NCI-H2227 (cell line): Measurements from ENCODE around the gene FKBP2.

Experiments used
- DNase-seq: peaks from one replicate; lab custom pipeline; 2025; ENCODE audit not compliant: unreplicated experiment; lab: John Stamatoyannopoulos, UW

Gene FKBP2

DNA sequence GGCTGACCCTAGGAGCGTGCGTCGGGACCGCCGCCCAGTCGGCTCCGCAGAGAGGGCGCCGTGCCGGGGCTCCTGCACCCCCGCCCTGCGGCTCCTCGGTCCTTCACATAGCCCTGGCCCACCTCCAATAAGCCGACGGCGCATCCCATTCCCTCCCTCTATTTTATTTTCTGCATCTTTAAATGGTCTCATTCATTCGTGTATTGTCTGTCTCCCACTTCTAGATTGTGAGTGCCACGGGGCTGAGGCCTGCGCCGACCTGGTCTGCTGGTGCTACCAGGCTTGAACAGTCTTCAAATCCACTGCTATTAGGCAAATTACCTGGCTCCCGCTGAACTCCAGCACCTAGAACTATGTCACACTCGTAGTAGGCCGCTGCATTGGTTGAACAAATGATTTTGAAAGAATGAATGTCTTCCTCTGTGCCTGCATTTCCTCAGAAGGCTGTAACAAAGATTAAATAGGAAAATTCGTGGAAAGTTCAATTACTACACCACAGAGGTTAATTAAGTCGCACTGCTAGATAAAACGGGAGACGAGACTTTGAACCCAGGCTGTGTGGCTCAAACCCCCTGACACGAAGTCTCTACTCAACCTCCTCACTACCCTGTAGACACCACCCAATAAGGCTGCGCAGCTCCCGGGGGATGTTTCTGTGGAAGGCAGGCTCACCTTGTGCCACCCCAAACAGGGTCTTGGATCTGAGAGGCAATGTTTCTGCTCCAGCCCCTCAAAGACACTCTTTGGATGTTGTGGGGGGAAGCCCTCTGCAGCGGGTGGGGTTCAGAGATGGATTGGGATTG, 7.0 kb downstream of the FKBP2 start:
- peak; percentile 73 for DNase-seq

DNA sequence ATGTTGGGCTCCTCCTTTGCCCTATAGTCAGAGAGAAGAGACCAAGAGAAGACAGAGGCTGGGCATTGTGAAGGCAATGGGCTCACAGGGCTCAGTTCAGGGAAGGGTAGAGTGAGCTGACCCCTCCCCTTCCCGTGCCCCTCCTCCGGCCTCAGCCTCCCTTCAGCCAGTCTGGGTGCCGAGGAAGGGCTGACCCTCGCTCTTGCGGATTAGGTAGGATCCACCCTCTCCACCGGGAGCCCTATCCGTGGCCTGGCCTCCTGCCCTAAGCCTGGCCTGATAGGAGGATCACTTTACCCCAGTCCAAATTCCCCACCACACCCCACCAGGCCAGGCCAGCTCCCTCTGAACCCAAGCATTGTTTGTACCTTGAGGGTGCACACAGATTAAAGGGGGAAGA, 7.7 kb downstream of the FKBP2 start:
- no peak for DNase-seq

DNA sequence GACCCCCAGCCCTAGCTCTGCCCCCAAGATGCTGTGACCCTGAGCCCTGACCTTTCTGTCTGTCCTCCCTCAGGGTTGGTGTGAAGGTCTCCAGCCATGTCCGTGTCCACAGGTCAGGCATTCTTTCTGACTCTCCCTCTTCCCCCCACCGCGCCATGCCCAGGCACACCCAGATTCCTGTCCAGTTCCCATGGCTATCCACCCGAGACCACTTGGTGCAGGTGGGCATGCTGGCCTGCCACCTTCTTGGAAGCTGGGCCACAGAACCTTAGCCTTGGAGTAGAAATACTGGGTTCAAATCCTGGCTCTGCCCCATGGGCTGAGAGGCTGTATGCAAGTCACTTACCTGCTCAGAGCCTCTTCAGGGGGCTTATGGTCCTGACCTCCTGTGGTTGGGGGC, 8.1 kb downstream of the FKBP2 start:
- DNase-seq, result no peak

DNA sequence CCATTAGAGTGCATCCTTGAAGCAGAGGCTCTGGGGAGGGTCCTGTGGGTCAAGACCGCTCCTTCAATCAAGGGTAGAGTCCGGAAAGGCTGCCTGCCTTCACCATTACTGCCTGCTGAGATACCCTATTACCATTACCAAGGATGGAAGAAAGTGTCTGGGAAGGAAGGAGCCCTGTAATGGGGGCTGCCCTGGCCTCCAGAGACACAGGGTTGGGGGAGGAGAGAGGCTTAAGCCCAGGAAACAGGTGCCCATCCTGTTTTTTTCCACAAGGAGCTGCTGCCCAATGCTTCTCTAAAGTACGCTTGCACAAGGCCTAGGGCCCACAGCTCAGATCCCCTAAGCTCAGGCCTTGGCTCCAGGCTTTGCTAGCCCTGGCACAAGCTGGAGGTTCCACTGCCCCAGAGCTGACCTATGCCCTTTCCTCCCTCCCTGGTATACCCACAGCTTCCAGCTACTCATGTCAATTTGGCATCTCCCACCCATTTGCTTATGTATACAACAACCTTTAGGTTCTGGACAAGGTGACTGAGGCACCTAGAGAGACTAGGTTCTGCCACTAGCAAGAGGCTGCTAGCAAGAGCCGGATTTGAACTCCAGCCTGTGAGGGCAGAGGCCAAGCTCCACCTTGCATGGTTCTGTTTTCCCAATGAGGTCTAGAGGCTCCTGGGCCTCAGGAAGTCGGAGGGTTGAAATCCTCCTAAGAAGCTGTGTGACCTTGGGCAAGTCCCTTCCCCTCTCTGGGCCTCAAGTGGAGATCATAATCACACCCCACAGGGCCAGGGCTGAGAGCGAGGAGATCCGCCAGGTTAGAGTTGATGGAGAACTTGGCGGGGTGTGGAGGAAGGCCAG, 8.9 kb downstream of the FKBP2 start:
- DNase-seq, result peak; percentile 70

DNA sequence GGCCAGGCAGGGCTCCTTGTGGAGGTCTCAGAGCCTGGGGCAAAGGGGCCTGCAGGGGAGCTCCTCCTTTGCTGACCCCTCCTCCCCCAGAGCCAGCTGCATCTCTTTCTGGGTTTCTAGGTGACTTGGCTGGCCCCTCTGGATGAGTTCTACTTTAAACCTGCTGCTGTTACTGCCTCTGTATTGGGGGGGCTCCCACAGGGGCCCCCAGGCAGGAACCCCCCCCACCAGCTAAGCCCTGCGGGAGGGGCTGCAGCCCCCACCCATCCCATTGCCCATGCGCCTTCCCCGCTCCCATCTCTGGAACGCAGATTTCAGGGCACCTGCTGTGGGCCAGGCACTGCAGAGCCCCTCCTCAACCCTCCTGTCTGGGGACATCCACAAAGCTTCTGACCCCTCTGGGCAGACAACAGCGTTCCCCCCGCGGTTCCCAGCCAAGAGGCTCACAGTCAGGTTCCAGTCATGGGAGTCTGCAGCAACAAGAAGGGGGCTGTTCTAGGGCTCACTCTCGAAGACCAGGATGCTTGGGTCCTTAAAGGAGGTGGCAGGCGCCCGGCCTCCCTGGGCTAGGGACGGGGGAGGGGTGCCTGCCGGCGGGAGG, 9.6 kb downstream of the FKBP2 start:
- DNase-seq, result peak; percentile 67

DNA sequence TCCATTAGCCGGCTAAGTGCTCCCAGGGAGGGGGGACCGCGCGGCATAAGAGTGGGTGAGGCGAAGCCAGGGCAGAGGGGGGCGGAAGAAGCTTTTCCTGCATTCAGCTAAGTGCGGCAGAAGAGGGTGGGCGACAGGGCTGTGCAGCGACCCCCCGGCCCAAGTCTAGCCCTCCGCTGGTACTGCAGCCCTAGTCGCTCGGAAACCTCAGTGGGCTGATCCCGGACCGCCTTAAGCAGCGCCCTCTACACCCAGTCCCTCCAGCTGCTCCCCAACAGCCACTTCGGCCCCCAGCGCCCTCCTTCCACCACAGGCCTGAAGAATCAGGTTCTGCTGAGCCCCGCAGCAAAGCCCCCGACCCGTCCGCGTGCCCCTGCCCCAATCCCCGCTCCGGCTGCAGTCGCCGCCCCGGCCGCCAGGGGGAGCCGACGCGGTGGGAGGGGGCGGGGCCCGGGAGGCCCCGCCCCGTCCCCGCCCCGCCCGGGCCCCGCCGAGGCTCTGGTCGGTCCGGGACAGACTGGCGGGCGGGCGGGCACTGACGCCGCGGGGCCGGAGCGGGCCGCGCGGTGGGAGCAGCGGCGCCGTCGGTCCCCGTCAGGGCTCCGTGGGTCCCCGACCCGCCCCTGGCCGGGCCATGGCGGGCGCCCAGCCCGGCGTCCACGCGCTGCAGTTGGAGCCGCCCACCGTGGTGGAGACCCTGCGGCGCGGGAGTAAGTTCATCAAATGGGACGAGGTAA, 10.3 kb downstream of the FKBP2 start, which contains the start of gene PLCB3:
Gene PLCB3, plus strand, starts transcription at position 515 of the 737 bp plus-strand sequence. Its CDS starts 120 bp downstream, at position 635.
- DNase-seq, result peak; percentile 82

DNA sequence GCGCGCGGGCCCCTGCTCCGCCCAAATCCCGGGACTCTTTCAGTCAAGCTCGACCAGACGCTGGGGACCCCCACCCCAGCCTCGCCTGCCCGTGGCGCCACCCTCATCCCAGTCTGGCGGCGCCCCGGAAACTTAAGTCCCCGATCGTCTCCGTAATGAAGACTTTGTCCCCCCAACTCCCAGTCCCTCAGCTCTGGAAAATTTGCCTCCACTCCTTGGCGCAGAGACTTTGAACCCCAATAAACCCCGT, 10.8 kb downstream of the FKBP2 start:
- no peak for DNase-seq

DNA sequence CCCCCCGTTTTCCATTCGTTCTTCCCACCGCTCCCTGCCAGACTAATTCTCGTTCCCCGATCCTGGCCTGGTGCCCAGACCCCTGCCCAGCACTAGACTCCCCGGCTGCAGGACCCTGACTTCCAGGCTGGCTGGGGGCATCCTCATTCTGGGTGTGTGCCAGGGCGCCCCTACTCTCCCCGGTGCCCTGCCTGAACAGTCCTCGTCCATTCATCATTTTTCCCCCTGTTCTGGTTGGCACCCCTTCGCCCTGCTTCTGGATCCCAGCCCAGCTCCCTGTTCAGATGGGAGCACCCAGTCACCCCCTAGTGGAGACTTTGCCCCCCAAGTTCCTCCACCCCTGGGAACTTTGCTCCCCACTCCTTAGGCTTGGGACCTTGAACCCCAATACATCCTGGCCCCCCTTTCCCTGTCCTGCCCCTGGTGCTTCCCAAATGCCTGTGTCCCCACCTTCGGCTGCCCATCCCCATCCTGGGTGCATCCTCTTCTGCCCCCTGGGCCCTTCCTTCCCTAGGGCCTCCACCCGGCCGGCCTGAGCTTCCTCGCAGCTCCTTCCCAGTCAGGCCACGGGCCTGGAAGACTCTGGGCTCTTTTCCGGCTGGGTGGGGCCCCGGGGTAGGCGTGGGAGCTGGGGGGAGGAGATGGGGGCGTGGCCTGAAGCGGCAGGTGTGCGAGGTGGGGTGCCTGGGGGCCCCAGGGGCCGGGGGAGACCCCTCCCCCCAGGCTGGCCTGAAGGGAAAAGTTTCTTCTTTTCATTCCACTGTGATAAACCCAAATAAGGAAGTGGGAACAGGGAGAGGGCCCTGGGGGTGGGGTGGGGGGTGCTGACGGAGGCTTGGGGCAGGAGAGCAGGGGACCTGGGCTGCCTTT, 11.3 kb downstream of the FKBP2 start:
- DNase-seq, result peak; percentile 43

DNA sequence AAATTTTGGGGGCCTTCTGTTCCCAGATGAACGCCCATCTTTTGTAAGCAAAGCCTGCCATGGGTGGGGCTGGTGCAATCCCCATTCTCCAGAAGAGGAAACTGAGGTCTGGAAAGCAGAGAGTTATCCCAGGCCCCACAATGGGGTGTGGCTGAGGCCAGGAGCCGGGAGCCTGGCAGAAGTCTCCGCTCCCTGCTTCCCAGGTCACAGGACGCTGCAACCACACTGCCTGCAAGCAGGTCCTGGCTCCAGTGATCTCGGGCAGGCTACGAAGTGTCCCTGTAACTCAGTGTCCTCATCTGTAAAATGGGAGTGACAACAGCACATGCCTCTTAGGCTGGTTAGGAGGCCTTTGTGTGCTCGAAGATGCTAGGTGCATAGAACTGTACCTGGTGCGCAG, 12.1 kb downstream of the FKBP2 start:
- DNase-seq, result no peak

DNA sequence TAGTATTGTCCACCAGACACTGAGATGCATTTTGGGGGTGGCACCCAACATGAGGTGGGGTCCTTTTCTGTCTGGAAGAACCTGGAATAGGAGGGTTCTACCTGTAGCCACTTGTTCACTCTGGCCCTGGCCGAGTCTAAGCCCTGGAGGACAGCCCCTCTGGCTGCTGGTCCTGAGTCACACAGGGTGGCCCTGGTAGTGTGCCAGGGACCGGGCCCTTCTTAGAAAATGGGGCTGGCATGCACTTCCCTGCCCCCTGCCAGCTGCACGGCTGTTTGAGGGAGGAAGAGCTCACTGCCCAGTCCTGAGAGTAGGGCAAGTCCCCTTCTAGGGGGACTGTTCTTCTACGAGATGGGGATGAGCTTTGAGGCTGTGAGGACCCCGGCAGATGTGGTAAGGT, 12.6 kb downstream of the FKBP2 start:
- no peak for DNase-seq

DNA sequence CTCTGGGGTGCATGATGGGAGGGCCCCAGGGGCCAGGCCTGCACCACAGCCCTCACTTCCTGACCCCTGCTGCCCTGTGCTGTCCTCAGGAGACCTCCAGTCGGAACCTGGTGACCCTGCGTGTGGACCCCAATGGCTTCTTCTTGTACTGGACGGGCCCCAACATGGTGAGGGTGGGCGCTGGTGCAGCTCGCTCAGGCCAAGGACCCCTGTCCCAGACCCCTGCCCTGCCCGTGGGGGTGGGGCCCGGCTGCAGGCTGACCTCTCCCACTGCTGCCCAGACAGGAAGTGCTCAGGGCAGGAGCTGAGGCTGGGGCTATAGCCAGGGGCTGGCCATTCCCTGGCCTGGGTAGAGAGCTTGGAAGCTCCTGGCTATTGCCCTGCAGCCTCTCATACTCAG, 13.4 kb downstream of the FKBP2 start:
- DNase-seq, result no peak

DNA sequence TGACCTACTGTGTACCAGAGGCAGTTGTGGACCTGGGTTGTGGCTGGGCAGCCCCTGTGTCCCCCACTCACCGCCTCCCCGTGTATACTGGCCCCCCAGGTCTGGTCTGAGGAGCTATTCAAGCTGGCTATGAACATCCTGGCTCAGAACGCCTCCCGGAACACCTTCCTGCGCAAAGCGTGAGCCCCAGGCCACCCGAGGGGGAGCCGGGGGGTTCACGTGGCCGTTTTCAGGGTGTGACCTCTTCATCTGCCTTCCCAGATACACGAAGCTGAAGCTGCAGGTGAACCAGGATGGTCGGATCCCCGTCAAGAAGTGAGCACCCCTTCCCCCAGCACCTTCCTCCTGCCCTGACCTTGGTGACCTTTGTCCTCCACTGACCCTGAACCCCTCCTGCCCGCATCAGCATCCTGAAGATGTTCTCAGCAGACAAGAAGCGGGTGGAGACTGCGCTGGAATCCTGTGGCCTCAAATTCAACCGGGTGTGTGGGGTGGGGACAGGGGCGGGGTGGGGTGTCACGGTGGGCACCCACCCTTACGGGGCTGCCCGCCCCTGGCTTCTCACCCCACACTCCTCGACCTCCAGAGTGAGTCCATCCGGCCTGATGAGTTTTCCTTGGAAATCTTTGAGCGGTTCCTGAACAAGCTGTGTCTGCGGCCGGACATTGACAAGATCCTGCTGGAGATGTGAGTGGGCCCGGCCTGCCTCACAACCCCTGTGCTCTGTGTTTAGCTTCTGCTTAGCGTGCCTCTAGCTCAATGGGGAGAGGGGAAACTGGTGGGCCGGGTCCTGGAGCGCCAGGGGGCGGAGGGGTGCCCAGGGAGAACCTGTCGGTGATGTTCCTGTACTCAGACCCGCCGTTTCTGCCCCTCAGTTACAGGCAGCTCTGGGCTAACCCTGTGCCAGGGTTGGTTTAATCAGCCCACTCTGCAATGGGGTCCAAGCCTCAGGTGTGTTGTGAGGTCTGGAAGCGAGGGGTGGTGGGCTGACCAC, 14.5 kb downstream of the FKBP2 start:
- DNase-seq, result no peak

DNA sequence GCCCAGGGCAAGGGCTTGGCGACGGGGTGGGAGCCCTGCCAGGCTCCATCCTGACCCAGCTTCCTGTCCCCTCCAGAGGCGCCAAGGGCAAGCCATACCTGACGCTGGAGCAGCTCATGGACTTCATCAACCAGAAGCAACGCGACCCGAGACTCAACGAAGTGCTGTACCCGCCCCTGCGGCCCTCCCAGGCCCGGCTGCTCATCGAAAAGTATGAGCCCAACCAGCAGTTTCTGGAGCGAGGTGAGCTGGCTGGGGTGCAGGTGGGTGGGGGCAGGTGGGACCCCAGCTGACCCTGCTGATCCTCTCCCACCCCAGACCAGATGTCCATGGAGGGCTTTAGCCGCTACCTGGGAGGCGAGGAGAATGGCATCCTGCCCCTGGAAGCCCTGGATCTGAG, 15.4 kb downstream of the FKBP2 start:
- DNase-seq, result no peak

DNA sequence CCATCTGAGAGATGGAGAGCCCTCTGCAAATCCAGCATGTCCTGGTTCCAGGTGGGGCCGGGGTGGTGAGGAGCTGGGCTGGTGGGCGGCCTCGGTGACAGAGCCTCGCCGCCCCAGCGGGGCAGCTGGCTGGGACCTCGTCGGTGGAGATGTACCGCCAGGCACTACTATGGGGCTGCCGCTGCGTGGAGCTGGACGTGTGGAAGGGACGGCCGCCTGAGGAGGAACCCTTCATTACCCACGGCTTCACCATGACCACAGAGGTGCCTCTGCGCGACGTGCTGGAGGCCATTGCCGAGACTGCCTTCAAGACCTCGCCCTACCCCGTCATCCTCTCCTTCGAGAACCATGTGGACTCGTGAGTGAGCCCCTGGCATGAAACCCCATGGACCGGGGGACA, 17.5 kb downstream of the FKBP2 start:
- no peak for DNase-seq

DNA sequence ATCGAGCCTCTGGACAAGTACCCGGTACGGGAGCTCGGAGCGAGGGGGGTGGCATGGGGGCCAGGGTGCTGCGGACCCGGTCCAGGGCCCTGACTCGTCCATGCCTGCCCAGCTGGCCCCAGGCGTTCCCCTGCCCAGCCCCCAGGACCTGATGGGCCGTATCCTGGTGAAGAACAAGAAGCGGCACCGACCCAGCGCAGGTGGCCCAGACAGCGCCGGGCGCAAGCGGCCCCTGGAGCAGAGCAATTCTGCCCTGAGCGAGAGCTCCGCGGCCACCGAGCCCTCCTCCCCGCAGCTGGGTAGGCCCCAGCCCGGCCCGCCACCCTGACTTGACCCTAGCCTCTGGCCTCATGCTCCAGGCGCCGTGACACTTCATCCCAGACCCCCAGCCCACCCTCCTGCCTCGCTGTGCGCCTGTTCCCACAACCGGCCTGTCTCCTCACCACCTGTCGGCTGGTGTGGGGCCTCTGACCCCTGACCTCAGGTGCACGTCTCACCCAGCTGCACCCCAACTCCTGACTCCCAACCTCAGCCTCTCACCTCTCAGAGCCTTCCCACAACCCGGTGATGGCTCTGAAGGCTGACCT, 18.1 kb downstream of the FKBP2 start:
- DNase-seq, result no peak

DNA sequence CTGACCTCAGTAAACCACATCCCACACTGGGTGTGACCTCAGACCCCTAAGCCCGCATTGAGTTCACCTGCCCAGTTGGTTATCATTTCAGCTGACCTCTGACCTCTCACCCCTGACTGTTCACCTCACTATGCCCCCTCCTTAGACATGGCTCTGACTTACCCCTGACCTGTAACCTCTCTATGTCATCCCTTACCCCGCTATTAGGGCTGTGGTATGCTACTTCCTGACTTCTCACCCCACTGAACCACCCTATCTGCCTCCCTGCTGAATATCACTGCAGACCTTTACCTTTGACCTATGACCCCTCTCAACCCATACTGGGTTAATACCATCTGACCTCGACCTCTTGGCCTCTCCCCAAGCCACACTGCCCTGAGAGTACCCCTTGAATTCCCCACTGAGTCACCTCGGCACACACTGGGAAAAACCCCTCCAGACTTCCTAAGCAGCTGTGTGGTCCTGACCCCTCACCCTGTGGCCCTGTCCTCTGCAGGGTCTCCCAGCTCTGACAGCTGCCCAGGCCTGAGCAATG, 18.7 kb downstream of the FKBP2 start:
- DNase-seq, result no peak

DNA sequence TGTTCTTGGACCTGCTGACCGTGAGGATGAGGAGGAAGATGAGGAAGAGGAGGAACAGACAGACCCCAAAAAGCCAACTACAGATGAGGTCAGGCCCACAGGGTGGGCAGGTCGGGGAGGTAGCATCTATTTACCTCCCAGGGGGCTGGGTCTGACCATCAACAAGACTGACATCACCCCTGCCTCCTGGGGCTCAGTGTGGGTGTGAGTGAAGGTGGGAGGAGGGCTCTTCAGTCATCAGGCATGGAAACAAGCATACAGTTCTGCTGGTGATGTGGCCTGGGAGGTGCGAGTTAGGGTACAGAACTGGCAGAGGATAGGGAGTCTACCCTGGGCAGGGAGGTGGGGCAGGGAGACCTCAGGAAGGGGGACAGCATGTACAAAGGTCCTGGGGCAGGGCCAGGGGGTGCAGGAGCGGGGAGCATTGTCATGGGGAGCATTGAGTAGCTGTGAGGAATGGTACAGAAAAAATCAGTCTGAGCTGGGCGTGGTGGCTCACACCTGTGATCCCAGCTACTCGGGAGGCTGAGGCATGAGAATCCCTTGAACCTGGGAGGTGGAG, 19.3 kb downstream of the FKBP2 start:
- no peak for DNase-seq

DNA sequence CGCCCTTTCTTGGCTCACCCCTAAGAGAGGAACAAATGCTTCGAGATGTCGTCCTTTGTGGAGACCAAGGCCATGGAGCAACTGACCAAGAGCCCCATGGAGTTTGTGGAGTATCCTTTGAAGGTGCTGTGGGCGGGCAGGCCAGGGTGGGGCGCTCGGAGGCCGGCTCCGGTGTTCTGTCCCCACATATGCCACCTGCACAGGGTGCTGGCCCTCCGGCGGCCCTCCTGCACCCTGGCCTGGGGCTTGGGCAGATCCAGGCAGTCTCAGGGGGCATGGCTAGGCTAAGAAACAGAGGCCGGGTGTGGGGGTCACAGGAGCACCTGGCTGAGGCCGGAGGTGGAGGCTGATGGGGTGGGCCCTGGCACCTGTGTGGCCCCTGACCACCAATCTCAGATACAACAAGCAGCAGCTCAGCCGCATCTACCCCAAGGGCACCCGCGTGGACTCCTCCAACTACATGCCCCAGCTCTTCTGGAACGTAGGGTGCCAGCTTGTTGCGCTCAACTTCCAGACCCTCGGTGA, 20.7 kb downstream of the FKBP2 start:
- no peak for DNase-seq
